H9 (cell line): ENCODE measurements around the gene NECTIN1. TPM values are rescaled to one million over a fixed set of nuclear protein-coding genes. Genes with fewer than 3 reads are reported as not detected.

Experiments
- DNase-seq: peaks from one replicate; pipeline ENCODE4 v3.0.0-alpha.2; 2017
- H2AFZ ChIP-seq: one replicate; pipeline ENCODE4 v1.6.1; 2013; ENCODE audit warnings: mild to moderate bottlenecking, low read length, control low read depth, moderate library complexity
- H2AK5ac ChIP-seq: 2 replicates; pipeline ENCODE4 v1.6.1; 2013; ENCODE audit warnings: low read length, control low read depth, mixed read lengths; ENCODE audit not compliant: insufficient read length
- H2BK120ac ChIP-seq: one replicate; pipeline ENCODE4 v1.6.1; 2013; ENCODE audit warnings: low read depth, mild to moderate bottlenecking, low read length, control low read depth, inconsistent platforms; ENCODE audit not compliant: poor library complexity, severe bottlenecking
- H2BK12ac ChIP-seq: 2 replicates; pipeline ENCODE4 v1.6.1; 2013; ENCODE audit warnings: low read length, control low read depth, mixed read lengths, low read depth; ENCODE audit not compliant: insufficient read length
- H2BK15ac ChIP-seq: 2 replicates; pipeline ENCODE4 v1.6.1; 2013; ENCODE audit warnings: low read depth, low read length, control low read depth
- H2BK20ac ChIP-seq: one replicate; pipeline ENCODE4 v1.6.1; 2013; ENCODE audit warnings: low read depth, mild to moderate bottlenecking, low read length, control low read depth, inconsistent platforms; ENCODE audit not compliant: poor library complexity, severe bottlenecking
- H2BK5ac ChIP-seq: 2 replicates; pipeline ENCODE4 v1.6.1; 2013; ENCODE audit warnings: low read length, control low read depth, mixed read lengths; ENCODE audit not compliant: insufficient read length
- H3K14ac ChIP-seq: 2 replicates; pipeline ENCODE4 v1.6.1; 2013; ENCODE audit warnings: low read length, control low read depth; ENCODE audit not compliant: insufficient read depth
- H3K18ac ChIP-seq: 2 replicates; pipeline ENCODE4 v1.6.1; 2013; ENCODE audit warnings: low read depth, mild to moderate bottlenecking, mixed read lengths, low read length, control low read depth; ENCODE audit not compliant: insufficient read length
- H3K23ac ChIP-seq: 2 replicates; pipeline ENCODE4 v1.6.1; 2013; ENCODE audit warnings: low read length, control low read depth, mixed read lengths, low read depth; ENCODE audit not compliant: insufficient read length
- H3K23me2 ChIP-seq: 2 replicates; pipeline ENCODE4 v1.6.1; 2013; ENCODE audit warnings: low read depth, mild to moderate bottlenecking, mixed read lengths, low read length, control low read depth; ENCODE audit not compliant: insufficient read length, poor library complexity, severe bottlenecking
- H3K27ac ChIP-seq: 2 replicates; pipeline ENCODE4 v1.5.1; 2013; ENCODE audit warnings: low read length, control low read depth, mixed read lengths, low read depth; ENCODE audit not compliant: insufficient read length
- H3K27me3 ChIP-seq: 2 replicates; pipeline ENCODE4 v1.6.1; 2013; ENCODE audit warnings: low read length, control low read depth, inconsistent platforms; ENCODE audit not compliant: insufficient read depth
- H3K4ac ChIP-seq: 2 replicates; pipeline ENCODE4 v1.6.1; 2013; ENCODE audit warnings: low read depth, mild to moderate bottlenecking, control low read depth, inconsistent platforms, low read length, moderate library complexity
- H3K4me1 ChIP-seq: 2 replicates; pipeline ENCODE4 v1.6.1; 2013; ENCODE audit warnings: low read length, control low read depth, inconsistent platforms; ENCODE audit not compliant: insufficient read depth
- H3K4me2 ChIP-seq: 2 replicates; pipeline ENCODE4 v1.6.1; 2013; ENCODE audit warnings: low read length, control low read depth, mixed read lengths; ENCODE audit not compliant: insufficient read length, insufficient read depth
- H3K56ac ChIP-seq: 2 replicates; pipeline ENCODE4 v1.6.1; 2013; ENCODE audit warnings: low read depth, mild to moderate bottlenecking, mixed read lengths, low read length, control low read depth; ENCODE audit not compliant: insufficient read length
- H3K79me1 ChIP-seq: 2 replicates; pipeline ENCODE4 v1.6.1; 2013; ENCODE audit warnings: low read depth, mild to moderate bottlenecking, moderate library complexity, low read length, control low read depth, inconsistent platforms; ENCODE audit not compliant: insufficient read depth, poor library complexity, severe bottlenecking
- H3K79me2 ChIP-seq: 2 replicates; pipeline ENCODE4 v1.6.1; 2013; ENCODE audit warnings: low read length, control low read depth, inconsistent platforms; ENCODE audit not compliant: insufficient read depth
- H3K9ac ChIP-seq: 2 replicates; pipeline ENCODE4 v1.6.1; 2013; ENCODE audit warnings: low read length, control low read depth, mixed read lengths; ENCODE audit not compliant: insufficient read length; ENCODE audit errors: extremely low read depth
- H3K9me3 ChIP-seq: one replicate; pipeline ENCODE4 v1.6.1; 2013; ENCODE audit warnings: low read depth, low read length, inconsistent platforms; ENCODE audit not compliant: control insufficient read depth
- H3T11ph ChIP-seq: one replicate; pipeline ENCODE4 v1.6.1; 2013; ENCODE audit warnings: mild to moderate bottlenecking, low read length, control low read depth, inconsistent platforms
- H4K20me1 ChIP-seq: one replicate; pipeline ENCODE4 v1.6.1; 2013; ENCODE audit not compliant: control insufficient read depth, insufficient read length, insufficient read depth
- H4K5ac ChIP-seq: 2 replicates; pipeline ENCODE4 v1.6.1; 2013; ENCODE audit warnings: low read depth, mild to moderate bottlenecking, mixed read lengths, low read length, control low read depth; ENCODE audit not compliant: insufficient read length
- H4K8ac ChIP-seq: replicated peaks from 2 replicates; pipeline ENCODE4 v1.6.1; 2013; ENCODE audit warnings: low read length, control low read depth, mixed read lengths, low read depth; ENCODE audit not compliant: insufficient read length
- H4K91ac ChIP-seq: 2 replicates; pipeline ENCODE4 v1.6.1; 2013; ENCODE audit warnings: low read depth, mild to moderate bottlenecking, moderate library complexity, mixed read lengths, low read length, control low read depth; ENCODE audit not compliant: insufficient read length
- H3K27ac Mint-ChIP-seq, 3 experiments: 2 replicates in 2 of 3; 3 replicates in 1 of 3; pipeline ENCODE4 v1.8.0; 2020 to 2021; ENCODE audit warnings: mixed read lengths in 3 of 3, mild to moderate bottlenecking in 1 of 3, moderate library complexity in 1 of 3
- H3K27me3 Mint-ChIP-seq: 2 replicates; pipeline ENCODE4 v1.8.0; 2021; ENCODE audit warnings: low read depth, mild to moderate bottlenecking, moderate library complexity, mixed read lengths
- H3K36me3 Mint-ChIP-seq, 3 experiments: 2 replicates in 2 of 3; 3 replicates in 1 of 3; pipeline ENCODE4 v1.8.0; 2020 to 2021; ENCODE audit warnings: low read depth in 3 of 3, mixed read lengths in 3 of 3; ENCODE audit not compliant: insufficient read depth in 1 of 3
- H3K4me1 Mint-ChIP-seq, 2 experiments: 2 replicates each; pipeline ENCODE4 v1.8.0; 2020; ENCODE audit warnings: mixed read lengths in 2 of 2
- H3K4me3 Mint-ChIP-seq, 2 experiments: 2 replicates in 1 of 2; 3 replicates in 1 of 2; pipeline ENCODE4 v1.8.0; 2020 to 2021; ENCODE audit warnings: mild to moderate bottlenecking in 2 of 2, mixed read lengths in 2 of 2, moderate library complexity in 1 of 2
- H3K9me3 Mint-ChIP-seq, 2 experiments: 2 replicates in 1 of 2; 3 replicates in 1 of 2; pipeline ENCODE4 v1.8.0; 2020; ENCODE audit warnings: mild to moderate bottlenecking in 2 of 2, mixed read lengths in 2 of 2, moderate library complexity in 1 of 2
- CTCF ChIP-seq: fragments of 200-600 bp; sonication (generic); conservative IDR thresholded peaks from 3 replicates; pipeline ENCODE4 v1.8.0; 2021; ENCODE audit warnings: antibody characterized with exemption, mild to moderate bottlenecking
- WGBS: extraction: QIAGEN DNeasy Blood & Tissue Kit; methylation state at CpG from one replicate; pipeline ENCODE4 v1.1.7; 2013; ENCODE audit warnings: missing lambda C conversion rate, low lambda C conversion rate, mixed read lengths; ENCODE audit not compliant: insufficient read length; ENCODE audit errors: extremely low coverage; 5-methylcytosine and 5-hydroxymethylcytosine counted together
- total RNA-seq: library from RNA; stranded (reverse); gene quantifications from 2 replicates; pipeline ENCODE4 v1.2.1, GENCODE V29; 2021

The NECTIN1 gene
- total RNA-seq, 1 experiment from 2014 or later, result 113 TPM

- Histone ChIP-seq H4K20me1 (no peaks in the 10 kb centered on the region), H2BK12ac (no peak overlapping the region), H3K27ac (no peak overlapping the region), H2BK5ac (no peak overlapping the region), H2BK15ac (no peak overlapping the region), H4K91ac (no peak overlapping the region), H3K79me1 (no peaks in the 10 kb centered on the region), H3K79me2 (no peaks in the 10 kb centered on the region), H3T11ph (no peak overlapping the region), H3K4me2 (no peak overlapping the region), H2BK120ac (no peak overlapping the region), H4K5ac (no peak overlapping the region), H3K27me3 (no peaks in the 10 kb centered on the region), H3K4me1 (peaks cover 2% of the 10 kb centered on the region; the same call in 1 of the 2 replicates), H2AK5ac (no peak overlapping the region), H3K23me2 (no peaks in the 10 kb centered on the region), H3K23ac (no peak overlapping the region), H2BK20ac (no peak overlapping the region), H3K9me3 (no peaks in the 10 kb centered on the region), H3K4ac (no peak overlapping the region), H2AFZ (no peak overlapping the region), H3K18ac (no peak overlapping the region), H3K9ac (no peak overlapping the region), H3K56ac (no peak overlapping the region), H4K8ac (no peak overlapping the region), H3K14ac (no peak overlapping the region)
- Mint-ChIP-seq H3K27ac (no peak overlapping the region), H3K4me1 (peaks cover 27% of the 10 kb centered on the region in 2 experiments), H3K36me3 (peaks cover 0 to 3% (median 0%) of the 10 kb centered on the region in 3 experiments; a peak in 2 of 7 replicates), H3K27me3 (peaks cover 18% of the 10 kb centered on the region), H3K9me3 (peaks cover 2 to 3% of the 10 kb centered on the region in 2 experiments; a peak in 3 of 5 replicates), H3K4me3 (no peak overlapping the region)
- WGBS, result no CpG with 5 or more reads among the region's 22 CpGs
- no peak for TF ChIP-seq CTCF
- DNase-seq, result no peak
Observed at GRCh38 chr11:119652907-119653659, 75.9 kb downstream of the NECTIN1 start.
